Bone marrow (tissue), 2 donors: ENCODE data around the gene KCNJ12.
"Not testable (repeated sequence)": the region's sequence is repeated elsewhere in the genome, so short reads cannot be mapped to it uniquely, and the experiment has no call there.

Experiments
- DNase-seq, 2 donors: peaks; one replicate each; lab custom pipeline; 2025; lab: John Stamatoyannopoulos, UW

KCNJ12 gene

DNA sequence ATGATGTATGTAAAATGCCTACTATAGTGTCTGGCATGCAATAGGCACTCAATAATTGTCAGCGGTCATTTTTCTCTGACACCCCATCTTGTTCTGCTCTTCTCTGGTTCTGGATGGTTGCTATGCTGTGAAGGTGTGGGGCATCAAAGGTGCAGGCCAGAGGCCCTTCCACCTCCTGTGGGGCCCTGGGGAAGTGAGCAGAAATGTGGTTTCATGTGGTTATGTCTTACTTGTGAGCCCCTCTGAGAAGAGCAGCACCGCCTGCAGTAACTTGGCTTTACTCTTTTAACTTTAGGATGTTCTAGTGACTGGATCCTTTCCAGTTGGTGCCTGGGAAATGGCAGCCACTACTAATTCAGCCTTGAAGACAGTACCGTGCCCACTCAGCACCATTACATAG lies 32.1 kb downstream of the KCNJ12 start:
- DNase-seq = not testable (repeated sequence)

DNA sequence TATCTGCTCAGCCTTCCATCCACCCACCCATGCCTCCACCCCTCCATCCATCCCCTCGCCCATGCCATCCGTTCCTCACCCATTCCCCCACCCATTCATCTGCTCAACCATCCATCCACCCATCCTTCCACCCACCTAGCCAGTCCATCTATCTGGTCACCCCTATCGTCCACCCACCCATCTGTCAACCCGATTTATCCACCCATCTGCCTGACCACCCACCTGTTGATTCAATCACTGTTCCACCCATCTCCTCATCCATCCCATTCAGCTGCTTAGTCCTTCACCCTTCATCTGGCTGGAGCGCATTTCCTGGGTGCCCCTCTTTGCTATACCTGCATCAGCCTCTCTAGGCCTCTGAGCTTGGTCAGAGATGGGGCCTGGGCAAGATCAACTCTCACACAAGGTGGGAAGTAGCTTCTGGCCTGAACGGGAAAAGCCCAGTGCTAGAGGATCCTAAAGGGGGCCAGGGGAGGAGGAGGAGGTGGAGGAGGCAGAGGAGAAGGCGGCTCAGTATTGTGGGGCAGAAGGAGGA lies 32.7 kb downstream of the KCNJ12 start:
- not testable (repeated sequence) for DNase-seq

DNA sequence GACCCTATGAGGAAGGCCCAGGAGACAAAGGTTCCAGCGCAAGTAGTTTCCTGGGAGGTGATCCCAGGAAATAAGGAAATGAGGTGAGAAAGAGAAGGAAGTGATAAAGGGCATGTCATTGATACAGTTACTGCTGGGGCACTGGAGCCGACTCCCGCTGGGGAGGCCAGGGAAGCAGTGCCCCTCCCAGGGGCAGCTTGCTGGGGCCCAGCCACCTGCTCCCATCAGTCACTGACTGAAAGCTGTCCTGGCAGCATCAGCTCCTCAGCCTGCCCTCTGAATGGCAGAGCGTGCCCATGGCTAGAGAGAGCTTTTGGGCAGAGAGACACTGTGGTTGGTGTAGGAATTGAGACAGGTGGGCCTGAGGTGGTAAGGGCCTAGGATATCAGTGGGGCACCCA lies 33.2 kb downstream of the KCNJ12 start:
- not testable (repeated sequence) for DNase-seq

DNA sequence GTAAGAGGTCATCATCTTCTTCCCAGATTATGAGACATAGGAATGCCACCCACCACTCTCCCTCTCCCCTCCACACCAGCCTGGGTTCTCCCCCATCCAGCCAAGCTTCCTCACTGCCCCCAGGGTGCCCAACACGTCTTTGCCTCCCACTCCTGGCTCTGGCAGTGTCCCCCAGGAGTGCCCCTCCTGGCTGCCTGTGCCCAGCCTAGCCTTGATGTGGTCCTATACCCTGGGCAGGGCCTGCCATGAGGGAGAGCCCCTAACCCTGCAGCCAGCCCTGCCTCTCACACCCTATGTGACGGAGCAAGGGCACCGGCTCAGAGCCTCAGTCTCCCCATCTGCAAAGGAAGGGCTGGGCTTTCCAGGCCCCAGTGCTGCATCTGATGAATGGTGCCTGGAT lies 33.8 kb downstream of the KCNJ12 start:
- DNase-seq = not testable (repeated sequence)

- DNase-seq = not testable (repeated sequence)
Observed at GRCh38 chr17:21410371-21410770, 34.2 kb downstream of the KCNJ12 start.

GRCh38 chr17:21410906-21411678 lies 34.9 kb downstream of the KCNJ12 start:
- DNase-seq = not testable (repeated sequence)

GRCh38 chr17:21411679-21412205 lies 35.6 kb downstream of the KCNJ12 start:
- not testable (repeated sequence) for DNase-seq

- not testable (repeated sequence) for DNase-seq
Observed at GRCh38 chr17:21412207-21412681, 36.1 kb downstream of the KCNJ12 start.

DNA sequence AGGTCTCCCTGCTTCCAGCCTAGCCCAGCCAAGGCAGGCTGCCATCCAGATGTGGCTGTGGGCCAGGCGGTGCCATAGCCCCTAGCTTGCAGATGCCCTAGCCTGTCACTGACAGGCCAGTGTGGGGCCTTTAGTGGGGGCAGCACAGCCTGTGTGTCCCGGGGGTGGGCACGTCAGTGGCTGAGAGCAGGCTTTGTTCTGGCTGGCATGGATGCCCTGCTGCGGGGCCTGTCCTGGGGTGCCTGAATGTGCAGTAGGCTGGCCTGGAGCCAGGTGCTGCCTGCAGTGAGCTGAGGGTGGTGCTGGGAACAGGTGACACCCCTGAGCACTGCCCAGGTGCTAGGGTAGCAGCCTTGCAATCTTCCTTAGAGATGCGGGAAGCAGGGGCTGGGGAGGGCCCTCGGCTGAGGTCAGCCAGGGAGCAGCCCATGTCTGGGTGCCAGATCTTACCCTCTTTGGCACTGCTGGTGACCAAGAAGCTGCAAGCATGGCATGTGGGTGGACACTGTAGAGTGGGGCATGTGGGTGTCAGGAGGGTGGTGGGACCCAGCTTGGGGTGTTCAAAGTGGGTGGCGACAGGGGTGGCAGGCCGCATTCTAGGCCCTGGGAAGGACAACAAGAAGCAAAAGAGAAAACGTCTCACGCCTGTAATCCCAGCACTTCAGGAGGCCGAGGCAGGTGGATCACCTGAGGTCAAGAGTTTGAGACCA lies 37.6 kb downstream of the KCNJ12 start:
- DNase-seq = not testable (repeated sequence)

- not testable (repeated sequence) for DNase-seq
Observed at GRCh38 chr17:21414616-21415015, 38.5 kb downstream of the KCNJ12 start.

DNA sequence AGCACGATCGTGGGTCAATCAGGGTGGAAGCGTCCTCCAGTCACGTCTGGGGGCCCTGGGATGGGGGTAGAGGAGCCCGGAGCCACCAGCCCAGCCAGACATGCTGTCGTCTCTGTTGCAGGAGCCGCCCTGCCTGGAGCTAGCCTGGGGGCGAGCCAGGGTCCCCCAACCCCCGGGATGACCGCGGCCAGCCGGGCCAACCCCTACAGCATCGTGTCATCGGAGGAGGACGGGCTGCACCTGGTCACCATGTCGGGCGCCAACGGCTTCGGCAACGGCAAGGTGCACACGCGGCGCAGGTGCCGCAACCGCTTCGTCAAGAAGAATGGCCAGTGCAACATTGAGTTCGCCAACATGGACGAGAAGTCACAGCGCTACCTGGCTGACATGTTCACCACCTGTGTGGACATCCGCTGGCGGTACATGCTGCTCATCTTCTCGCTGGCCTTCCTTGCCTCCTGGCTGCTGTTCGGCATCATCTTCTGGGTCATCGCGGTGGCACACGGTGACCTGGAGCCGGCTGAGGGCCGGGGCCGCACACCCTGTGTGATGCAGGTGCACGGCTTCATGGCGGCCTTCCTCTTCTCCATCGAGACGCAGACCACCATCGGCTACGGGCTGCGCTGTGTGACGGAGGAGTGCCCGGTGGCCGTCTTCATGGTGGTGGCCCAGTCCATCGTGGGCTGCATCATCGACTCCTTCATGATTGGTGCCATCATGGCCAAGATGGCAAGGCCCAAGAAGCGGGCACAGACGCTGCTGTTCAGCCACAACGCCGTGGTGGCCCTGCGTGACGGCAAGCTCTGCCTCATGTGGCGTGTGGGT lies 39.2 kb downstream of the KCNJ12 start:
- not testable (repeated sequence) for DNase-seq

- DNase-seq = not testable (repeated sequence)
Observed at GRCh38 chr17:21416471-21416981, 40.4 kb downstream of the KCNJ12 start.

DNA sequence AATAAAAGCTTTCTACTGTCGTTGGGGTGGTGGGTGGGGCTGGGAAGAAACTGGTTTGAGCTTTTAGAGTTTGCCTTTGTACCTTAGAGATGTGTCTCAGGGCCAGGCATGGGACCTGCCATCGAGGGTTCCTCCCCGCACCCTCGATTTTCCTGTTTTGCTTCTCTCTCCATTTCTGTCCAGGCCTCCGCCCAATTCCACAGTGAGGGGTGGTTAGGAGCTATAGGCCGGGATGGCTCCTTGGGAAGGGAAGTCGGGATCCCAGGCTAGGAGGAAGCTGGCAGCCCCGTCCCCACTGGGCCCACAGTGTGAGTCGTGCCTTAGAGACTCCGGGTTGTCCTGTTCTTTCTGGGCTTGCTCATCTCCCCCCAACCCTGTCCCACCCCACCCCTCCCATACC lies 41.2 kb downstream of the KCNJ12 start:
- DNase-seq = not testable (repeated sequence)

- no peak for DNase-seq
Observed at GRCh38 chr17:21417921-21418320, 41.8 kb downstream of the KCNJ12 start.

DNA sequence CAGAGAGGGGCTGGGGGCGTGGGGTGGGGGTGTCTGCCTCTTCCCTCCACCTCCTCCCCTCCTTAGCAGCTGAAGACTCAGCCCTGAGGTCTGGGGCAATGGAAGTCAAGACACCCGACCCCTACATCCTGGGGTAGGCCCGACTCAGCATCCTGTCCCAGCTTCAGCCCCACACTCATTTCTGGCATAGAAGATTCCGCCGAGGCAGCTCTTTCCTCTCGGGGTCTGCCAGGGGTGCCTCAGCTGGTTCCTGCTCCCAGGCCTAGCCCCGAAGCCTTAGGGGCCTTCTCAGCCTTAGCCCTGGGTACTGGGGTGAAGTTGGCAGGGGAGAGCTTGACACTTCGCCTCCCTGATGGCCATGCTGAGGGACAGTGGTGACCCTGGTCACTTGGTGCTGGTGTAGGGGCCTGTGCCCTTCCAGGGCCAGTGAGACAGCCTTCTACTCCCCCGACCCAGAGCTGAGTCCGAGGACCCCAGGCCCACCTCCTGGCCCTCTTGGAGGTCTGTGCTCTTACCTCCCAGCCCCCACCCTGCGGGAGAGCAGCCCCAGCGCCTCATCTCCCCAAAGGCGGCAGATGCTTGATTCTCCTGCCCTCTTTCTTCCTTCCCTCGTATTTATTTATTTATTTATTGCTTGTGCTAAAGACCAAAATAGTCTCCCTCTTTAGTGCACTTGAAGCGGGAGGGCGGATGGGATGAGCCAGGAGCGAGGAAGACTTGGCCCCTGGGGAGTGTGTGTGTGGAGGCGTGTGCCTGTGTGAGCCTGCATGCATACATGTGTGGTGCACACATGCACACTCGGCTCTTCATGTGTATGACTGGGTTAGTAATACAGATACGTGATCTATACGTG lies 42.5 kb downstream of the KCNJ12 start:
- no peak for DNase-seq

- DNase-seq = no peak
Observed at GRCh38 chr17:21419299-21420239, 43.4 kb downstream of the KCNJ12 start.

- not testable (repeated sequence) for DNase-seq
Observed at GRCh38 chr17:21420503-21421090, 44.4 kb downstream of the KCNJ12 start.

DNA sequence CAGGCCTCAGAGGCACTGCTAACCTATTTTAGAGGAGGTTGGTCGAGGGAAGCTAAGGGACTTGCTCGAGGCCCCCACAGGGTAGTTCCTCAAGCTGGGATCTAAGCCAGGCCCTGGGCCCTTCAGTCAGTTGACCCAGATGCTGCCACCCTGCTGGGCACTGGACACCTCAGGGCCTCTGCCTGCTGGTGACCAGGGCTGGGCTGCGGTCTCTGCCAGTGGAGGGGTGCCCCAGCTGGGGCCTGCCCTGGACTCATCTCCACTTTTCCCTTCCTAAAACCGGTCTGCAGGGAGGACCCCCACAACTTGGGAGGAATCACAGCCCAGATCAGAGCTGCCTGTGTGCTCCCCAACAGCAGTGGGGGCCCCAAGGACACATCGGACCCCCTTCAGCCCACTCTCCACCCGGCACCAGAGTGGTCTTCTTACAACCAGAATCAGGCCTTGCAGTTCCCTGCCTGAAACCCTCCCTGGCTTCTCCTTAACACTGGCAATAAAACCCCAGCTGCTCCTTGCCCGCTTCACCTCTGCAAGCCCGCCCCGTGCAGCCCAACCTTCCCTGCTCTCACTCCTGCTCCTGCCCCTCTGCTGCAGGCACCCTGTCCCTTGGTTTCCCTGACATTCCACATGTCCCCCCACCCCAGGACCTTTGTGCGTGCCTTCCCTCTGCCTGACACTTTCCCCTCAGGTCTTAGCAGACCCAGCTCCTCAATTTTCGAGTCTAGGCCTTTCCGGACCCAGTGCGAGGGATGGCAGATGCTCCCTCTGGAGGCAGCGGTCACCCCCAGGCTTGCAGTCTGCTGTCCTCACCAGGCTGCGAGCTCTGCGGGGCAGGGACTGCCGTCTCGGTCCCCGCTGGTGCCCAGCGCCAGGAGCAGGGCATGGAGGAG lies 45.5 kb downstream of the KCNJ12 start:
- DNase-seq = not testable (repeated sequence)
